KMS-11 (cell line): ENCODE data around the gene MTMR6.

Experiments used
- H2AFZ ChIP-seq: fragments of 200-600 bp; sonication (generic); 2 replicates; pipeline ENCODE4 v1.6.1; 2016; ENCODE audit warnings: antibody characterized with exemption, mixed run types, low read depth
- H3K27ac ChIP-seq: fragments of 200-600 bp; sonication (generic); 2 replicates; pipeline ENCODE4 v1.6.1; 2016; ENCODE audit warnings: mild to moderate bottlenecking, mixed run types
- H3K27me3 ChIP-seq: fragments of 200-600 bp; sonication (generic); 2 replicates; pipeline ENCODE4 v1.6.1; 2017; ENCODE audit warnings: mild to moderate bottlenecking, low read depth, mixed run types, moderate library complexity; ENCODE audit not compliant: insufficient read depth
- H3K36me3 ChIP-seq: fragments of 200-600 bp; sonication (generic); 2 replicates; pipeline ENCODE4 v1.6.1; 2017; ENCODE audit warnings: mild to moderate bottlenecking, mixed run types; ENCODE audit not compliant: insufficient read depth
- H3K4me1 ChIP-seq: fragments of 200-600 bp; sonication (generic); 2 replicates; pipeline ENCODE4 v1.6.1; 2016; ENCODE audit warnings: mild to moderate bottlenecking, low read depth, mixed run types; ENCODE audit not compliant: poor library complexity, severe bottlenecking
- H3K4me2 ChIP-seq: fragments of 200-600 bp; sonication (generic); 2 replicates; pipeline ENCODE4 v1.7.0; 2016; ENCODE audit warnings: mild to moderate bottlenecking, mixed run types
- H3K4me3 ChIP-seq: fragments of 200-600 bp; sonication (generic); IDR thresholded peaks from 2 replicates; pipeline ENCODE4 v1.6.1; 2017; ENCODE audit warnings: low read depth, low read length, mixed read lengths; ENCODE audit not compliant: insufficient read depth
- H3K79me2 ChIP-seq: fragments of 200-600 bp; sonication (generic); 2 replicates; pipeline ENCODE4 v1.6.1; 2016; ENCODE audit warnings: low read depth, mixed run types; ENCODE audit not compliant: insufficient read depth
- H3K9ac ChIP-seq: fragments of 200-600 bp; sonication (generic); 2 replicates; pipeline ENCODE4 v1.6.1; 2016; ENCODE audit warnings: mild to moderate bottlenecking, mixed run types
- H4K20me1 ChIP-seq: fragments of 200-600 bp; sonication (generic); 2 replicates; pipeline ENCODE4 v1.6.1; 2016; ENCODE audit warnings: mild to moderate bottlenecking, mixed run types; ENCODE audit not compliant: insufficient read depth
- TF ChIP-seq, protein P1 (sequence below): fragments of 200-600 bp; sonication (generic); conservative IDR thresholded peaks from 2 replicates; pipeline ENCODE4 v1.6.1; 2017; ENCODE audit warnings: low read depth, mild to moderate bottlenecking, antibody characterized with exemption, low read length, moderate library complexity, mixed read lengths

Gene MTMR6

DNA sequence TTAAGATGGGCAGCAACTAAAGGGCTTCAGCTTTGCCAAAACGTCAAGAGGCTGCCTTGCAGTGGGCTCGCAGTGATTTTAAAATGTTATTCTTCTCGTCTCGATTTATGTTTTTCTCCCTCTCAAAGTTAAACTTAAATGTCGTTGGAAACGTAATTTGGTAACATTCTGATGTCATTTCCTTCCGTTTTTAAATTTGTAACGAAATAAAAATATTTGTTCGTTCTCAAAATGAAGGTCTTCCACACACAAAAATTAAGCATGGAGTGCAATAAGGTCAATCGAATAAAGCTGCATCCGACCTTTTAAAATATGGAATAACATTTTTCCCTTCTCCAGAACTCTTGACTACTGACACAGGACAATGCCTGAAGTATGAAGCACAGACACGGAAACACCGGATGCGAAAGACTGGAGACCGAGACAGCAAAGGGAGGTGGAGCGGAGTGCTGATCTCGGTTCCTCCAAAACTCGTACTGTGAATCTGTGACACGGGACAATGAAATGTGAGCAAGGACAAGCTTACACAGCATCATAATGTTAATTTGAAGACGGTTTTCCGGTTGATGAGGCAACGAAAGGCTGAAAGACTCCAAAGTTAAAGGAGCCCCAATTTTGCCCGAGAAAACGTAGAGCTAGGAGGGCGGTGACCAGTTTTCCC, 850 bp downstream of the MTMR6 start:
- peak overlapping the region; percentile 50; the same call in 1 of the 2 replicates for H2AFZ ChIP-seq

DNA sequence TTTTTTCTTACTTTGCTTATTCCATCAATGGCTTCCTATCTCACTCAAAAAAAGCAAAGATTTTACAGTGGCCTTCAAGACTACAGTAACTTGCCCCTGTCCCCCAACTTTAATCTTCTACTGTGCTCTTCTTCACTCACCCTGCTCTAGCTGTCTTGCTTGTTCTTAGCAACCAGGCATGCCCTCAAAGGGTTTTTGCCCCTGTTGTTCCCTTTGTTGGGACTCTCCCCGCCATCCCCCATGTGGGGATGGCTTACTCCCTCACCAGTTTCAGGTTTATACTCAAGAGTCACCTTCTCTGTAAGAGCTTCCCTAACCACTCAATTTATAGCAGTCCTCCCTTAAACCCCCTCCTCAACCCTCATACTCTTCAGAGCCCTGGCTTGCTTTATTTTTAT, 5.4 kb downstream of the MTMR6 start:
- no peak overlapping the region for H3K9ac ChIP-seq

More for the DNA sequence above, 850 bp downstream of the MTMR6 start:
- TF ChIP-seq, protein P1, sequence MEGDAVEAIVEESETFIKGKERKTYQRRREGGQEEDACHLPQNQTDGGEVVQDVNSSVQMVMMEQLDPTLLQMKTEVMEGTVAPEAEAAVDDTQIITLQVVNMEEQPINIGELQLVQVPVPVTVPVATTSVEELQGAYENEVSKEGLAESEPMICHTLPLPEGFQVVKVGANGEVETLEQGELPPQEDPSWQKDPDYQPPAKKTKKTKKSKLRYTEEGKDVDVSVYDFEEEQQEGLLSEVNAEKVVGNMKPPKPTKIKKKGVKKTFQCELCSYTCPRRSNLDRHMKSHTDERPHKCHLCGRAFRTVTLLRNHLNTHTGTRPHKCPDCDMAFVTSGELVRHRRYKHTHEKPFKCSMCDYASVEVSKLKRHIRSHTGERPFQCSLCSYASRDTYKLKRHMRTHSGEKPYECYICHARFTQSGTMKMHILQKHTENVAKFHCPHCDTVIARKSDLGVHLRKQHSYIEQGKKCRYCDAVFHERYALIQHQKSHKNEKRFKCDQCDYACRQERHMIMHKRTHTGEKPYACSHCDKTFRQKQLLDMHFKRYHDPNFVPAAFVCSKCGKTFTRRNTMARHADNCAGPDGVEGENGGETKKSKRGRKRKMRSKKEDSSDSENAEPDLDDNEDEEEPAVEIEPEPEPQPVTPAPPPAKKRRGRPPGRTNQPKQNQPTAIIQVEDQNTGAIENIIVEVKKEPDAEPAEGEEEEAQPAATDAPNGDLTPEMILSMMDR, result no peak
- H3K4me3 ChIP-seq, result no peak overlapping the region
- H3K4me2 ChIP-seq, result peak overlapping the region; percentile 83
- peak overlapping the region; percentile 90 for H3K9ac ChIP-seq
- H4K20me1 ChIP-seq, result no peaks in the 10 kb centered on the region
- peaks cover 26% of the 10 kb centered on the region for H3K79me2 ChIP-seq
- H3K27me3 ChIP-seq, result no peaks in the 10 kb centered on the region
- no peaks in the 10 kb centered on the region for H3K36me3 ChIP-seq
- peak overlapping the region; percentile 94 for H3K27ac ChIP-seq
- peaks cover 48% of the 10 kb centered on the region for H3K4me1 ChIP-seq

DNA sequence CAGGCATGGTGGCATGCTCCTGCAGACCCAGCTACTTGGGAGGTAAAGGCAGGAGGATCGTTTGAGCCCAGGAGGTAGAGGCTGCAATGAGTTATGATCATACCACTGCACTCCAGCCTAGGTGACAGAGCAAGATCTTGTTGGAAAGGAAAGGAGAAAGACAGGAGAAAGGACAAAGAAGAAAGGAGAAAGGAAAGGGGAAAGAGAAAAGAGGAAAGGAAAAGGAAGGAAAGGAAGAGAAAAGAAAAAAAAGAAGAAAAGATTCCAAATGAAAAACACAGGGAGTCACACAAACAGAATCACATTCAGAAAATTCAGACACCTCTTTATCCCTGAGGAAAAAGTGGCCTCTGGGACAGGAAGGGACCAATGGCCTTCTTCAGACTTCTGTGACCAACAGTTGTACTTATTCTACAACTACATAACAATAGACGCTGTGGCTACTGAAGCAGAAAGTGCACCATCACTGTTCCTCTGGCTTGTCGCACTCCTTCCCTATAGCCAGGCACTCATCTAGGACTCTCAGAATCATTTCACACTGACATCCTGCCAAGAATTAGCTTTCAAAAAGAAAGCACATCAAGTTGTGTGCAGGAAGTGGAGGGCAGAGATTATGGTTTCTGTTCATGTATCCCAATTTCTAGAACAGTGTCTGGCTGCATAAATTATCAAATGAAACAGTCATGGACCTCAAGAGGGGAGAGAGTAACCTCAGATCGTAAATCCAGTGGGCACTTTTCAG, 5.9 kb downstream of the MTMR6 start:
- Histone ChIP-seq H3K4me2 (peak overlapping the region; percentile 40), H3K27me3 (no peaks in the 10 kb centered on the region), H2AFZ (no peak overlapping the region), H3K36me3 (no peaks in the 10 kb centered on the region), H3K4me3 (no peak overlapping the region), H3K9ac (no peak overlapping the region), H4K20me1 (no peaks in the 10 kb centered on the region), H3K27ac (peak overlapping the region; percentile 57; the same call in 1 of the 2 replicates), H3K79me2 (peaks cover 43% of the 10 kb centered on the region), H3K4me1 (peaks cover 50% of the 10 kb centered on the region)
- TF ChIP-seq, protein P1, result no peak

More for the DNA sequence above, 5.4 kb downstream of the MTMR6 start:
- H4K20me1 ChIP-seq, result no peaks in the 10 kb centered on the region
- TF ChIP-seq, protein P1, result no peak
- peaks cover 50% of the 10 kb centered on the region for H3K4me1 ChIP-seq
- peaks cover 41% of the 10 kb centered on the region for H3K79me2 ChIP-seq
- H3K27me3 ChIP-seq, result no peaks in the 10 kb centered on the region
- peak overlapping the region; percentile 40; the same call in 1 of the 2 replicates for H3K4me2 ChIP-seq
- H3K4me3 ChIP-seq, result no peak overlapping the region
- H3K27ac ChIP-seq, result peak overlapping the region; percentile 57; the same call in 1 of the 2 replicates
- no peaks in the 10 kb centered on the region for H3K36me3 ChIP-seq
- H2AFZ ChIP-seq, result no peak overlapping the region

DNA sequence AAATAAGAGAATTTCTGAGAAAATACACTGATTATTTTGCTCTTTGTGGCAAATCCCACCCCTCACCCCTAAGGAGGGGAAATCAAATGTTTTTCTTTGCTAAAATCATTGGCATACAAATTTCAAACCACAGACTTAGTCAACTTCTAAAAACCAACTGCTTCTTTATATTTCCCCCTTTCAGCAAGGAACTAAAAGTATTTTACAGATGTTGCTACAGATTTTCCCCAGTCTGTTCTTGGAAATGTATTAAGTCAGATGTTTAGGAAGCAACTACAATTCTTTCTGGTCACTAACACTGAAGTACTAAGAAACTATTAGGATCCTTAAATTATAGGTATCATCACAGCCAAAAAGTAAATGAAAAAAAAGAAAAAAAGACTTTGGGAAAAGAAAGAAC, 6.9 kb downstream of the MTMR6 start:
- H3K79me2 ChIP-seq, result peaks cover 34% of the 10 kb centered on the region
- no peak overlapping the region; the same call in 1 of the 2 replicates for H3K4me2 ChIP-seq

More for the DNA sequence above, 6.9 kb downstream of the MTMR6 start:
- no peak overlapping the region for H3K9ac ChIP-seq
- no peak overlapping the region for H3K27ac ChIP-seq
- H2AFZ ChIP-seq, result no peak overlapping the region
- no peaks in the 10 kb centered on the region for H3K36me3 ChIP-seq
- no peak overlapping the region for H3K4me3 ChIP-seq
- H3K27me3 ChIP-seq, result no peaks in the 10 kb centered on the region
- TF ChIP-seq, protein P1, result no peak
- no peaks in the 10 kb centered on the region for H4K20me1 ChIP-seq
- H3K4me1 ChIP-seq, result peaks cover 44% of the 10 kb centered on the region
